HAP-1 (cell line): ENCODE results near the gene PIK3CB.
"Not testable (repeated sequence)": the region's sequence is repeated elsewhere in the genome, so short reads cannot be mapped to it uniquely, and the experiment has no call there.

Experiments used
- DNase-seq, 2 experiments: peaks; one replicate each; pipeline ENCODE4 v3.0.0-alpha.2; 2016 to 2020; ENCODE audit warnings: low spot score in 2 of 2
- H3K27me3 ChIP-seq: fragments of 250-450 bp; sonication (Bioruptor Pico); 2 replicates; pipeline ENCODE4 v1.5.1; 2020; ENCODE audit warnings: low read depth, mild to moderate bottlenecking, moderate library complexity
- H3K36me3 ChIP-seq: fragments of 250-450 bp; sonication (Bioruptor Pico); replicated peaks from 2 replicates; pipeline ENCODE4 v1.5.1; 2020; ENCODE audit warnings: mild to moderate bottlenecking
- H3K4me1 ChIP-seq: fragments of 250-450 bp; sonication (Bioruptor Pico); 2 replicates; pipeline ENCODE4 v1.5.1; 2020; ENCODE audit warnings: mild to moderate bottlenecking
- H3K4me3 ChIP-seq: fragments of 250-450 bp; sonication (Bioruptor Pico); 2 replicates; pipeline ENCODE4 v1.5.1; 2020; ENCODE audit warnings: mild to moderate bottlenecking, moderate library complexity
- H3K9me3 ChIP-seq: fragments of 250-450 bp; sonication (Bioruptor Pico); 2 replicates; pipeline ENCODE4 v1.5.1; 2020; ENCODE audit warnings: mild to moderate bottlenecking, moderate library complexity
- in situ Hi-C: fragments of 300-500 bp; cut with MboI; formaldehyde crosslinking; loops from 3 replicates; pipeline ENCODE4 v1.14.3; 2020; ENCODE audit warnings: low sequenced_read_pairs, inconsistent platforms, mixed read lengths

The PIK3CB gene

DNA sequence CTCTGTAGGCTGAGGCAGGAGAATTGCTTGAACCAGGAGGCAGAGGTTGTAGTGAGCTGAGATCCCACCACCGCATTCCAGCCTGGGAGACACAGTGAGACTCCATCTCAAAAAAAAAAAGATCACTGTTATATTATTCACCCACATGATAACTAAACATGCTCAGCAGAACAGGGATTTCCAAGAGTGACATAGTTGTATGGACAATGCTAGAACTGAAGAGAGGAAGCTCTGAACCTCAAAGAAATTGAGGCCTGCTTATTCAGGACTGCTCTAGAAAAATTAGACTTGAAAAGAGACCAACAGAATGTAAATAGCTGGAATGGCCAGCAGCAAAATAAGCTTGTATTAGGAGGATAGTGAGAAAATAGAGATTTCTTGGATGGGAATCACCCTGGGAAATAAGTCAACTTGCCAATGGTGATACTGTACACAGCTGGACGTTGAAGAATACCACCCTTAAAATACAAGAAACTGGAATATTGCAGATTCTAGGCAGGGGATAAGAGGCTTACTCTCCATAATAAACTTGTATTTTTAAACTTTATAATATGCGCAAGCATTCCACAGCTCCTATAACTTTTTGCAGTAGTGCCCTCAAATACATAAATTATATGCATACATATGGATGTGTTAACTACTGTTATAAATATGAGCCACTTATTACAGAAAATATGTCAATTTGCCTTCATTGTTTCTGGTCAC is 28.2 kb downstream of the PIK3CB start:
- H3K36me3 ChIP-seq, result no peaks in the 10 kb centered on the region; the same call in 1 of the 2 replicates
- no peaks in the 10 kb centered on the region for H3K27me3 ChIP-seq
- H3K9me3 ChIP-seq, result no peaks in the 10 kb centered on the region
- in situ Hi-C loops, result no loop called here
- no peak overlapping the region for H3K4me3 ChIP-seq
- DNase-seq, result no peak
- no peaks in the 10 kb centered on the region for H3K4me1 ChIP-seq

DNA sequence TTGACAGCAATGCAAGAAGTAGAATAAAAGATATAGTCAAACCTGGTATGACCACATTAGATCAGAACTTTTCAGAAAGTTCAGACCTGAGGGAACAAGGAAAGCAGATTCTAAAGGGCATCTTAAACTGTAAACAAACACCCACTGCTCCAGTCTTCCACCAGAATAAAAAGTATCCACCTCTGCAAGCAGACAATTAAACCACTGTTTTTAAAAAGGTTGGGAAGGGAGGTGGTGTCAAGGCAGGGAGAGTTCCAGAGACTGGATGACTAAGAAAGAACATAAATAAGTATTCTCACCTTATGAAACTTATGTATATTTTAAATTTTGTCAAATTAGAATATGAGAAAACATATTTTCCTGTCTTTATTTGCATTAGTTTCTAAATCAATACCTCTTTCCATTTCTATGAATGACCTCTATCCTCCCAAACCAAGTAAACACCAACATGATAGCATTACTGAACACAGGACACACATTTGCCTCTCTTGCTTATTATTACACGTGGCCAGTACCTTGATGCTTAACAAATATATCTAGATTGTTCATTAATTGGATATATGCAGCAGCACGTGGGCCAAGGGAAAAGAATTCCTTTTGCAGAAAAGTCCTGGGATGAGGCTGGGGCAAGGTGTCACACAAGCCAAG is 31.6 kb downstream of the PIK3CB start:
- Histone ChIP-seq H3K9me3 (no peaks in the 10 kb centered on the region), H3K4me1 (peaks cover 7% of the 10 kb centered on the region), H3K4me3 (no peak overlapping the region), H3K36me3 (no peaks in the 10 kb centered on the region; the same call in 1 of the 2 replicates), H3K27me3 (no peaks in the 10 kb centered on the region)
- DNase-seq, result no peak
- in situ Hi-C loops, result no loop called here

DNA sequence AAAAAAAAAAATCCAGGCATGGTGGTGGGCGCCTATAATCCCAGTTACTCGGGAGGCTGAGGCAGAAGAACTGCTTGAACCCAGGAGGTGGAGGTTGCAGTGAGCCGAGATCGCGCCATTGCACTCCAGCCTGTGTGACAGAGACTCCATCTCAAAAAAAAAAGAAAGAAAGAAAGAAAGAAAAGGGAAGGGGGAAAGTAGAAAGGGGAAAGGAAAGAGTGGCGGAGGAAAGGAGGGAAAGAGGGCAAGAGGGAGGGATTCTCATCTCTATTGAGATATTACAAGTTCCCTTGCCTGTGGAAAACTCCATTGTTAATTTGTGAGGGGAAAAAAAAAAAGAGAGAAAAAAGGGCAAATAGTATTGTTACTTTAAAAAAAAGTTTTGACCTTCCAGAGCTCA is 32.5 kb downstream of the PIK3CB start:
- H3K36me3 ChIP-seq, H3K27me3 ChIP-seq, H3K4me3 ChIP-seq, H3K9me3 ChIP-seq, DNase-seq, in situ Hi-C loops: not testable (repeated sequence)
- peaks cover 10% of the 10 kb centered on the region for H3K4me1 ChIP-seq

DNA sequence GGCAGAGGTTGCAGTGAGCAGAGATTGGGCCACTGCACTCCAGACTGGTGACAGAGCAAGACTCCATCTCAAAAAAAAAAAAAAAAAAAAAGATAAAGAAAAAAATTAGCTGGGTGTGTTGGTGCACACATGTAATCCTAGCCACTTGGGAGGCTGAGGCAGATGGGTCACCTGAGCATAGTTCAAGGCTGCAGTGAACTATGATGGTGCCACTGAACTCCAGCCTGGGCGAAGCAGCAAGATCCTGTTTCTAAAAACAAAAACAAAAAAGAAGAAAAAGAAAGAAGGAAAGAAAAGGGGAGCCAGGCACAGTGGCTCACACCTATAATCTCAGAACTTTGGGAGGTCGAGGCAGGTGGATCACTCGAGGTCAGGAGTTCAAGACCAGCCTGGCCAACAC is 32.9 kb downstream of the PIK3CB start:
- H3K4me3 ChIP-seq, result no peak overlapping the region
- in situ Hi-C loops, result no loop called here

DNA sequence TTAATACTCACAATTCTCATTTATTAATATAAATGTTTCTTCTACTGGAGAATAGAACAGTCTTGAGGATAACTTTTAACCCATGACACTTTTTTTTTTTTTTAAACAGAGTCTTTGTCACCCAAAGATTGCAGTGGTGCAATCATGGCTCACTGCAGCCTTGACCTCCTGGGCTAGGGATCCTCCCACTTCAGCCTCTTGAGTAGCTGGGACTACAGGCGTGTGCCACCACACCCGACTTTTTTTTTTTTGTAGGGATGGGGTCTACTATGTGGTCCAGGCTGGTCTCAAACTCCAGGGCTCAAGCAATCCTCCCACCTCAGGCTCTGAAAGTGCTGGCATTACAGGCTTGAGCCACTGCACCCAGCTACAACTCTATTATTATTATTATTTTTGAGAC is 34.5 kb downstream of the PIK3CB start:
- Histone ChIP-seq H3K9me3 (no peaks in the 10 kb centered on the region), H3K27me3 (no peaks in the 10 kb centered on the region), H3K4me3 (no peak overlapping the region), H3K36me3 (no peaks in the 10 kb centered on the region; the same call in 1 of the 2 replicates), H3K4me1 (peaks cover 10% of the 10 kb centered on the region)
- in situ Hi-C loops, result no loop called here
- no peak for DNase-seq

More for the DNA sequence above, 32.9 kb downstream of the PIK3CB start:
- Histone ChIP-seq H3K27me3 (no peaks in the 10 kb centered on the region), H3K9me3 (no peaks in the 10 kb centered on the region), H3K4me1 (peaks cover 10% of the 10 kb centered on the region), H3K36me3 (no peaks in the 10 kb centered on the region; the same call in 1 of the 2 replicates)
- DNase-seq, result no peak

DNA sequence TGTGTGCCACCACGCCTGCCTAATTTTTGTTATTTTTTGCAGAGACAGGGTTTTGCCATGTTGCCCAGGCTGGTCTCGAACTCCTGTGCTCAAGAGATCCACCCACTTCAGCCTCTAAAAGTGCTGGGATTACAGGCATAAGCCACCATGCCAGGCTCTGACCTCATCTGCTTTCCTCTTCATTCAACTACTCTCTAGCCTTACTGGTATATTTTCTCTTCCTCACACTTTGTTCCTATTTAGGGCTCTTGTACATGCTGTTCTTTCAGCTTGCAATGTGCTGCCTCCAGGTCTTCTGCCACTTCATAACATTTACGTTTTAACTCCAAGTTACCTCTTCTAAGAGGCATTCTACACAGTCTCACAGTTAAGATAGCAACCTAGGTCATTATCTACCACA is 34.9 kb downstream of the PIK3CB start:
- DNase-seq, result no peak
- no peaks in the 10 kb centered on the region for H3K27me3 ChIP-seq
- H3K9me3 ChIP-seq, result no peaks in the 10 kb centered on the region
- peaks cover 10% of the 10 kb centered on the region for H3K4me1 ChIP-seq
- H3K4me3 ChIP-seq, result no peak overlapping the region
- in situ Hi-C loops, result no loop called here
- H3K36me3 ChIP-seq, result no peaks in the 10 kb centered on the region; the same call in 1 of the 2 replicates

DNA sequence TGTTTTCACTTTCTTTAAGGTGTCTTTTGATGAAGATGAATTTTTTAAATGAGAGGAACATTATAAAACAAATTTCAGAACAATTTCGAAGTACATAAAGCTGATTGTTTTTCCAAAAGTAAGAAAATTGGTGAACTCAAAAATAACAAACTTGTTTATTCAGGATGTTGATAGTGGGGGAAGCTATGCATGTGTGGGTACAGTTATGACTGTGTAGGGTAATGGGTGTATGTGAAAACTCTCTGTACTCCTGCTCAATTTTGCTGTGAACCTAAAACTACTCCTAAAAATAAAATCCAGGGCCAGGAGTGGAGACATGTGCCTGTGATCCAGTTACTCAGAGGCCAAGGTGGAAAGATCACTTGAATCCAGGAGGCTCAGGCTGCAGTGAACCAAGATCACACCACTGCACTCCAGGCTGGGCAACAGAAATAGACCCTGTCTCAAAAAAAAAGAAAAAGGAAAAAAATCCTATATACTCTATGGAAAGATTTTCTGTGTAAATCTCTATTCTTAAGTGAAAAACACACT is 37.2 kb downstream of the PIK3CB start:
- no peaks in the 10 kb centered on the region for H3K27me3 ChIP-seq
- no peak overlapping the region for H3K4me3 ChIP-seq
- no peaks in the 10 kb centered on the region for H3K36me3 ChIP-seq
- DNase-seq, result no peak
- H3K4me1 ChIP-seq, result peaks cover 10% of the 10 kb centered on the region
- H3K9me3 ChIP-seq, result no peaks in the 10 kb centered on the region
- in situ Hi-C loops, result no loop called here

DNA sequence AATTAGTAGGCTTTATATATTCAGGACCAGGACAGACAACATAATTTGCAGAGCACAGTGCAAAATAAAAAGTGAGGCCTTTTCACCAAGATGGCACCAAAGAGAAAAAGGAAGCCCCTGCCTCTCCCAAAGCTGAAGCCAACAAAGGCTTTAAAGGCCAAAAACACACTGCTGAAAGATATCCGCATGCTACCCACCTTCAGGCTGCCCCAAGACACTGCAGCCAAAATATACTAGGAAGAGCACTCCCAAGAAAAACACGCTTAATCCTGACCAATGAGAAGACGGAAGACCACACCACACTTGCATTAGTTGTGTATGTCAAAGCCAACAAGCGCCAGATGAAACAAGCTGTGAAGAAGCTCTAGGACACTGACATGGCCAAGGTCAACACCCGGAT is 38.0 kb downstream of the PIK3CB start:
- no peak for DNase-seq
- no peaks in the 10 kb centered on the region for H3K9me3 ChIP-seq
- in situ Hi-C loops, result no loop called here

DNA sequence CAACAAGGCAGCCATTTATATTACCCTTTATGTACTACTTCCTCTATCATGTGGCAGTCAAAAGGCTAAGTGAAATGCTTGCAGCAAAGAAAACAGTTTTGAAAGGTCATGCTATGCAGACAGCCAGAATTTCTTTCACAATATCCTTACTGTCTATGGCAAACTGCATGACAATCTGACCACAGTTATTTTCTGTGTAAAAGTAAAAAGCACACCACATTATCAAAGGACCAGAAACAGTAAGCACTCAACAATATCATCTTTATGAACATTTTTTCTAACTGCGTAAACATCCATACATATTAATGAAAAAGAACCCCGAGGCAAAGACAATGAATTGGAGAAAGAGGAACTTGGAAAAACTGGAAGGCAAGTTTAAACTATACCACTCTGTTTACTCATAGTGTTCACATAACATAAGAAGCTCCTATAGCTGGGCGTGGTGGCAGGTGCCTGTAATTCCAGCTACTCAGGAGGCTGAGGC is 47.9 kb downstream of the PIK3CB start:
- no peaks in the 10 kb centered on the region for H3K36me3 ChIP-seq
- H3K4me3 ChIP-seq, result no peak overlapping the region
- H3K9me3 ChIP-seq, result no peaks in the 10 kb centered on the region
- in situ Hi-C loops, result no loop called here
- peak; percentile 36 to 67 for DNase-seq
- peaks cover 10% of the 10 kb centered on the region for H3K4me1 ChIP-seq
- H3K27me3 ChIP-seq, result no peaks in the 10 kb centered on the region

More for the DNA sequence above, 38.0 kb downstream of the PIK3CB start:
- Histone ChIP-seq H3K27me3 (no peaks in the 10 kb centered on the region), H3K4me1 (peaks cover 10% of the 10 kb centered on the region), H3K36me3 (no peaks in the 10 kb centered on the region), H3K4me3 (no peak overlapping the region)

DNA sequence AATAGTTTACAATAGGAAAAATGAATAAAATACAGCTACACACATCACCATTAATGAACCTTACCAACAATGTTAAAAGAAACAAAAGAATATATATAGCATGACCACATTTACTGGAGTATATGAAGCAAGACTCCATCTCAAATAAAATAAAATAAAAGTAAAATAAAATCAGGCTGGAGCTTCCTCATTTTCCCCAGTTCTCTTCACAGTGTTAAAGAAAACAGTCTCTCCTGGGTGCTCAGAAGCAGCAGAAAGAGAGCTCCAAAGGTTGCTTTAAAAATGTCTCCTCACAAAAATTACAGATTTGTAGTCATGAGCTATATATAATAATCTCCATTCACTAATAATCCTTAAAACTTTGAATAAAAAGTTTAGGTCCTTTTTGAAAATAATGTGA is 48.8 kb downstream of the PIK3CB start:
- in situ Hi-C loops, result no loop called here

DNA sequence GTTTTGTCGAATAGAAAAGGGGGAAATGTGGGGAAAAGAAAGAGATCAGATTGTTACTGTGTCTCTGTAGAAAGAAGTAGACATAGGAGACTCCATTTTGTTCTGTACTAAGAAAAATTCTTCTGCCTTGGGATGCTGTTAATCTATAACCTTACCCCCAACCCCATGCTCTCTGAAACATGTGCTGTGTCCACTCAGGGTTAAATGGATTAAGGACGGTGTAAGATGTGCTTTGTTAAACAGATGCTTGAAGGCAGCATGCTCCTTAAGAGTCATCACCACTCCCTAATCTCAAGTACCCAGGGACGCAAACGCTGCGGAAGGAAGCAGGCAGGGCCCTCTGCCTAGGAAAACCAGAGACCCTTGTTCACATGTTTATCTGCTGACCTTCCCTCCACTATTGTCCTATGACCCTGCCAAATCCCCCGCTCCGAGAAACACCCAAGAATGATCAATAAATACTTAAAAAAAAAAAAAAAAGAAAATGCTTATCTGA is 49.3 kb downstream of the PIK3CB start:
- DNase-seq, H3K9me3 ChIP-seq, in situ Hi-C loops, H3K27me3 ChIP-seq, H3K4me3 ChIP-seq, H3K4me1 ChIP-seq, H3K36me3 ChIP-seq: not testable (repeated sequence)

More for the DNA sequence above, 48.8 kb downstream of the PIK3CB start:
- no peak for DNase-seq
- Histone ChIP-seq H3K9me3 (no peaks in the 10 kb centered on the region), H3K4me3 (no peak overlapping the region), H3K27me3 (no peaks in the 10 kb centered on the region), H3K4me1 (peaks cover 10% of the 10 kb centered on the region), H3K36me3 (no peaks in the 10 kb centered on the region)

DNA sequence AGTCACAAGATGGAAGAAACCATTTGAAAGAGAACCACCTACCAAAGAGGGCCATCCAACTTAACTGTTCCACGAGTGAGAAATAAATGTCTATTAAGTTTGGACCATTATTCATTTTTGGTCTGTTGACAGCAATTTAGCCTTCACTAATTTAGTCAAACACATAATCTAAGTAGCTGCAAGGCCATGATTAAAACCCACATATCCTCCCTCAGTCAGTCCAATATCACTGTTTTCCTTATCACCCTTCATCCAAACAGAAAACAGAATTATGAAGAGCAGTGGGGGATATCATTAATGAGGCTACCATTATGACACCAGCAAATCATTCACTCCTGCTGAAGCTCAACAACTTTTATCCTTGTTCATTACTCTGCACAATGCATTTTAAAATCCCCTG is 52.0 kb downstream of the PIK3CB start:
- Histone ChIP-seq H3K36me3 (no peaks in the 10 kb centered on the region), H3K27me3 (no peaks in the 10 kb centered on the region), H3K4me3 (no peak overlapping the region), H3K9me3 (no peaks in the 10 kb centered on the region), H3K4me1 (peaks cover 10% of the 10 kb centered on the region)
- in situ Hi-C loops, result no loop called here
- DNase-seq, result no peak

DNA sequence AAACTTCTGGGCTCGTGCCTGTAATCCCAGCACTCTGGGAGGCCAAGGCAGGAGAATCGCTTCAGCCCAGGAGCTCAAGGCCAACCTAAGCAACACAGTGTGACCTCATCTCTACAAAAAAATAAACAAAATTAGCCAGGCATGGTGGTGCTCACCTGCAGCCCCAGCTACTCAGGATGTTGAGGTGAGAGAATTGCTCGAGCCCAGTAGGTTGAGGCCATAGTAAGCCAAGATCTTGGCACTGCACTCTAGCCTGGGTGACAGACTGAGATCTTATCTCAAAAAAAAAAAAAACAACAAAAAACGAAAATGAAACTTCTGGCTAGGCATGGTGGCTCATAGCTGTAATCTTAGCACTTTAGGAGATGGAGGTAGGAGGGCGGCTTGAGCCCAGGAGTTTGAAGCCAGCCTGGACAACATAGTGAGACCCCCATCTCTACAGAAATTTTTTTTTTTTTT is 53.7 kb downstream of the PIK3CB start:
- H3K4me3 ChIP-seq, result no peak overlapping the region
- H3K27me3 ChIP-seq, result no peaks in the 10 kb centered on the region
- no peaks in the 10 kb centered on the region for H3K36me3 ChIP-seq
- H3K9me3 ChIP-seq, result no peaks in the 10 kb centered on the region
- H3K4me1 ChIP-seq, result no peaks in the 10 kb centered on the region
- in situ Hi-C loops, result no loop called here
- no peak for DNase-seq

DNA sequence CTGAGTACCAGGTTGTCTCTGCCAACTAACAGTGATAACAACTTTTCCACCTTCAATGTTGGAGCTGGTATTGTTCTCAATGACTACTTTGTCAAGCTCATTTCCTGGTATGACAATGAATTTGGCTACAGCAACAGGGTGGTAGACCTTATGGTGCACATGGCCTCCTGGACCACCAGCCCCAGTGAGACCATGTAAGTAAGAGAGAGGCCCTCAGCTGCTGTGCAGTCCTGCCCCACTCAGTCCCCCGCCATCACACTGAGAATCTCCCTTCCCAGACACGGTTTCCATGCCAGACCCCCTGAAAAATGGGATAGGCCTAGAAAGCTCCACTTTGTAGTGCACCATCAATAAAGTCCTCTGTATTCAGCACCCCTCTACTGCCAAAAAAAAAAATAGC is 56.1 kb downstream of the PIK3CB start:
- no peak for DNase-seq
- in situ Hi-C loops, result no loop called here
- Histone ChIP-seq H3K9me3 (no peaks in the 10 kb centered on the region), H3K27me3 (no peaks in the 10 kb centered on the region), H3K4me1 (peaks cover 3% of the 10 kb centered on the region), H3K4me3 (no peak overlapping the region), H3K36me3 (no peaks in the 10 kb centered on the region)
